Lower lobe of right lung (tissue), 2 donors: Measurements from ENCODE around the gene DNM1. TPM values are rescaled to one million over a fixed set of nuclear protein-coding genes. Genes with fewer than 3 reads are reported as not detected.
A peak's percentile ranks its signal among the peaks of the same experiment; 100 is the strongest.
"Not testable (repeated sequence)": the region's sequence is repeated elsewhere in the genome, so short reads cannot be mapped to it uniquely, and the experiment has no call there.

Source experiments
- ATAC-seq, 2 donors: fragments of 200-7000 bp; cut with Tn5 transposase; one replicate each; pipeline ENCODE4 v1.9.1; 2020 to 2022; ENCODE audit warnings: mild to moderate bottlenecking in 2 of 2, moderate library complexity in 2 of 2
- DNase-seq: peaks from one replicate; pipeline ENCODE4 v3.0.0-alpha.2; 2020
- H3K27ac ChIP-seq: fragments of 200-600 bp; one replicate; pipeline ENCODE4 v1.8.0; 2022
- H3K27me3 ChIP-seq: fragments of 200-600 bp; one replicate; pipeline ENCODE4 v1.8.0; 2022; ENCODE audit warnings: low read depth
- H3K36me3 ChIP-seq: fragments of 200-600 bp; one replicate; pipeline ENCODE4 v1.8.0; 2022; ENCODE audit warnings: mild to moderate bottlenecking
- H3K4me1 ChIP-seq: fragments of 200-600 bp; one replicate; pipeline ENCODE4 v1.8.0; 2022
- H3K4me3 ChIP-seq: fragments of 200-600 bp; one replicate; pipeline ENCODE4 v1.8.0; 2022; ENCODE audit warnings: mild to moderate bottlenecking
- H3K9me3 ChIP-seq: fragments of 200-600 bp; one replicate; pipeline ENCODE4 v1.8.0; 2022
- intact Hi-C: fragments of 100-400 bp; cut with DNase I; formaldehyde crosslinking; loops from one replicate; pipeline ENCODE4 v1.11.0; 2022
- total RNA-seq: library from RNA; stranded (reverse); fragmentation: NEBNext Ultra II Directional; extraction: Animal tissue kit (Norgen Biotek cat#: 25700); gene quantifications from one replicate; pipeline ENCODE4 v1.2.1, GENCODE V29; 2021
- TF ChIP-seq, protein P1 (sequence below): fragments of 200-600 bp; IDR thresholded peaks from one replicate; pipeline ENCODE4 v1.8.0; 2022; ENCODE audit warnings: antibody characterized with exemption, mild to moderate bottlenecking
- donor health status: DM: no; HTN: yes; CAD: no; lungs with severe emphysema.

Gene DNM1
- total RNA-seq, 1 donor from 2014 or later = 8.8 TPM

DNA sequence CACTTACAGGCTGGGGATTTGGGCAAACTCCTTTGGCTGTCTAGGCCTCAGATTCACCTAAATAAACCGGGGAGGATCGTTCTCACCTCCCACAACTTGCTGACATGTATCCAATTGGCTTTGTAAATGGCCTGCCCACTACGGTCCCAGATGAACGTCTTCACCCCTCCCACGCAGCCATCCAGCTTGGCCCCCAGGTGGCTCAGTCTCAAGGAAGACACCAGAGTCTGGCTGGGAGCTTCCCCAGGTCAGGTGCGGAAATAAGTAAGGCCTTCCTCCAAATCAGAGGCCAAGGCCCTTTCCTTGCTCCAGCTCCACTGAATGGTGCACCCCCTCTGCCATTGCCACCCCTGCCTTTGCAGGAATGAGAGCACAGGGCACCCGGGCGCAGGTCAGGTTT is 23.2 kb upstream of the DNM1 start:
- Histone ChIP-seq H3K9me3 (no peaks in the 10 kb centered on the region), H3K4me1 (no peaks in the 10 kb centered on the region), H3K4me3 (no peak overlapping the region), H3K27me3 (no peaks in the 10 kb centered on the region), H3K36me3 (peaks cover 83% of the 10 kb centered on the region), H3K27ac (no peak overlapping the region)
- no peak for DNase-seq
- ATAC-seq = no peak
- intact Hi-C loops = no loop called here
- TF ChIP-seq, protein P1, sequence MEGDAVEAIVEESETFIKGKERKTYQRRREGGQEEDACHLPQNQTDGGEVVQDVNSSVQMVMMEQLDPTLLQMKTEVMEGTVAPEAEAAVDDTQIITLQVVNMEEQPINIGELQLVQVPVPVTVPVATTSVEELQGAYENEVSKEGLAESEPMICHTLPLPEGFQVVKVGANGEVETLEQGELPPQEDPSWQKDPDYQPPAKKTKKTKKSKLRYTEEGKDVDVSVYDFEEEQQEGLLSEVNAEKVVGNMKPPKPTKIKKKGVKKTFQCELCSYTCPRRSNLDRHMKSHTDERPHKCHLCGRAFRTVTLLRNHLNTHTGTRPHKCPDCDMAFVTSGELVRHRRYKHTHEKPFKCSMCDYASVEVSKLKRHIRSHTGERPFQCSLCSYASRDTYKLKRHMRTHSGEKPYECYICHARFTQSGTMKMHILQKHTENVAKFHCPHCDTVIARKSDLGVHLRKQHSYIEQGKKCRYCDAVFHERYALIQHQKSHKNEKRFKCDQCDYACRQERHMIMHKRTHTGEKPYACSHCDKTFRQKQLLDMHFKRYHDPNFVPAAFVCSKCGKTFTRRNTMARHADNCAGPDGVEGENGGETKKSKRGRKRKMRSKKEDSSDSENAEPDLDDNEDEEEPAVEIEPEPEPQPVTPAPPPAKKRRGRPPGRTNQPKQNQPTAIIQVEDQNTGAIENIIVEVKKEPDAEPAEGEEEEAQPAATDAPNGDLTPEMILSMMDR = no peak

DNA sequence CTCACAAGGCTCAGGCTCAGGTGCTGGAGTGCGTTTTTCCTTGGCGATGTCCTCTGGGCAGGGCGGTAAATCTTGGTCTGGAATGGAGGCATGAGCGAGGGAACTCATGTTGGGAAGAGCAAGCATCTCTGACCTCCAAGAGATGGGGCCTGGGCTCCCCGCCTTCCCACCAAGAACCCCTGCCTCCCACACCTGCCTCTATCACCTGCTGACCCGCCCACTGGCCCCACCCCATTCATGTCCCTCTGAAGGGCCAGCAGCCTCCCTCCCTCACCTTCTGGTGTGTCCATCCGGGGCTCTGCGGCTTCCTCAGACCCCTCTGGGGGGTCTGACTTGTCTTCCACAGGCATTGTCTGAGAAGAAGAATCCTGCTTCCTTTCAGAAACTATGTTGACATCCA is 22.7 kb upstream of the DNM1 start:
- Histone ChIP-seq H3K4me3 (no peak overlapping the region), H3K27me3 (no peaks in the 10 kb centered on the region), H3K9me3 (no peaks in the 10 kb centered on the region), H3K4me1 (no peaks in the 10 kb centered on the region), H3K27ac (no peak overlapping the region), H3K36me3 (peaks cover 83% of the 10 kb centered on the region)
- DNase-seq (no peak), ATAC-seq (no peak)
- TF ChIP-seq, protein P1 = no peak
- intact Hi-C loops = no loop called here

DNA sequence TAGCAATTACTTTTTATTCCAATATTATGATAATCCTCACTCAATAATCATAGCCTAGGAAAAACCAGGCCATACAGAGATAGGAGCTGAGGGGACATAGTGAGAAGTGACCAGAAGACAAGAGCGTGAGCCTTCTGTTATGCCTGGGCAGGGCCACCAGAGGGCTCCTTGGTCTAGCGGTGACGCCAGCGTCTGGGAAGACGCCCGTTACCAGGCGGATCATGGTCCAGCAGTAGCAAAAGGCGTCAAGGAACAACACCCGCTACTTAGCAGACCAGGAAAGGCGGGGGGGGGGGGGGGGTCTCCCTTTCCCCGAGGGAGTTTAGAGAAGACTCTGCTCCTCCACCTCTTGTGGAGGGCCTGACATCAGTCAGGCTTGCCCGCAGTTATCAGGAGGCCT is 21.7 kb upstream of the DNM1 start:
- H3K27me3 ChIP-seq, H3K27ac ChIP-seq, H3K4me3 ChIP-seq, DNase-seq, intact Hi-C loops, H3K4me1 ChIP-seq, ATAC-seq, H3K9me3 ChIP-seq: not testable (repeated sequence)
- TF ChIP-seq, protein P1 = peak; percentile 33
- H3K36me3 ChIP-seq = peaks cover 77% of the 10 kb centered on the region

DNA sequence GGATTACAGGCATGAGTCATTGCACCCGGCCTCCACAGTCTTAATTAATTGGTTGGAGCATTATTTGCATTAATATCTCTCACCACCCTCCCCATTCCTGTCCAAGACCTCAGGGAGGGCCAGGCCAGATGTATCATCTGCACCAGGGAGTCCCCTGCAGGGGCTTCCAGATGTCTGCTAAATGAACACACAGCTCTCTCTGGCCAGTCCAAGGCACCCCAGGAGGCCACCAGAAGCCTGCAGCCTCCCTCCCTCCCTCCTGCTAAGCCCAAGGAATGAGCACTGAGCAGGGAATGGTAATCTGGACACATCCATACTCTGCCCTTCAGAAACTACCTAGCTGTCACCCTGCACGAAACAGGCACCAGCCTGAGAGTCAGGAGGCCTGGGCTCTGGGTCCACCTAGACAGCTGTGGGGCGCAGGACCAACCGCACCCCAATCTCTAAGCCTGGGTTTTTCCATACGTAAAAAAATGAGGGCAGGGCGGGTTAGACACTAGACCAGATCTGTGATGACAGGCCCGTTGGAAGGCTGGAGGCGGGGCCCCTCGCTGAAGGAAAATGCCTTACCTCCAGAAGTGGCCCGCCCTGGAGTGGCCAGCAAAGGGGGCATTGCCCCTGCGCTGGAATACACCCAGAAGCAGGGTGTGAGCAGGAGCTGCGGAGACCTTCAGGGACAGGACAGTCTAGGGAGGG is 20.1 kb upstream of the DNM1 start:
- ATAC-seq = no peak
- H3K36me3 ChIP-seq = peaks cover 77% of the 10 kb centered on the region
- TF ChIP-seq, protein P1 = no peak
- intact Hi-C loops = no loop called here
- no peak for DNase-seq
- no peak overlapping the region for H3K4me3 ChIP-seq
- no peak overlapping the region for H3K27ac ChIP-seq
- H3K27me3 ChIP-seq = no peaks in the 10 kb centered on the region
- no peaks in the 10 kb centered on the region for H3K4me1 ChIP-seq
- no peaks in the 10 kb centered on the region for H3K9me3 ChIP-seq

DNA sequence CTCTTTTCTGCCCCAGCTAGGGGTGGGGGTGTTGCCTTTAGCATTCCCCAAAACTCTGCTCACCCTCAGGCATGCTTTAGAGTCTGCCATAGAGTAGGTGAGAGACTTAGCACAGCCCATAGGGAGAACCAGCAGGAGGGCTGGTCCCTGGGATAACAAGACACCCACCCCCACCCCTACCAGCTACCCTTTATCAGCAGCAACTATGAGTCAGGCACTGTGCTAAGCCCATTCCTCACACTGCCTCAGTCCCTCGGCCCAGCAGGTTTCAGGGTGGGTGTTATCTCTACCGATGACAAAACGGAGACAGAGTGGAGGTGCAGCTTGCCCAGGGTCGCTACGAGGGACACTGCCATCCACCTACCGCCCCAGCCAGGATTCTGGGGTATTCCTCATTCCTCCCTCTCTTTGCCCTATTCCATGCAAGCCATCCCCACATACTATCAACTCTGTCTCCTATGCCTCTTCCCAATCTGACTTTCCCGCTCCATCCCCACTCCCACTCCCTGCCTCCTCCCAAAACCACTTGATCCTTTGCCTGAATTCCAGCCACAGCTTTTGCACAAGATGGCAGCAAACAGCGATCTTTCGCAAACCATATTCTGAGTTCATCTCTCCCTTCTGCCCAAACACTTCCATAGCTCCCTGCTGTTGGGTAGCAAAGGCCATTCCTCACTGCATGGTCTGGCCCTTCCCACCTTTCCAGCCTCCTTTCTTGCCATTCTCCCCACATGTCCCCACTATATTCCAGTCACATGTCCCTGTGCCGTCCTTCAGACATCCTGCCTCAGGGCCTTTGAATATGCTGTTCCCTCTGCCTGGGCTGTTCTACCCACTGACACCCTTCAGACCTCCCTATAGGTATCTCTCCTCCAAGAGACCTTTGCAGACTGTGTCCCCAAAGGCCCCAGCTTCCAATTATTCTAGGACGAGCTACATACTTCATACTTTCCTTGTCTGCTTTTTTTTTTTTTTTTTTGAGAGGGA is 16.9 kb upstream of the DNM1 start:
- Histone ChIP-seq H3K27ac (no peak overlapping the region), H3K4me1 (peaks cover 11% of the 10 kb centered on the region), H3K9me3 (no peaks in the 10 kb centered on the region), H3K4me3 (no peak overlapping the region), H3K36me3 (peaks cover 69% of the 10 kb centered on the region), H3K27me3 (no peaks in the 10 kb centered on the region)
- no peak for DNase-seq
- TF ChIP-seq, protein P1 = no peak
- intact Hi-C loops = no loop called here
- ATAC-seq = no peak
